COLO668 (cell line): Measurements from ENCODE around the gene RALGAPA1.
"Not testable (repeated sequence)": the region's sequence is repeated elsewhere in the genome, so short reads cannot be mapped to it uniquely, and the experiment has no call there.

Source experiments
- DNase-seq: peaks from one replicate; lab custom pipeline; 2025; ENCODE audit not compliant: unreplicated experiment; lab: John Stamatoyannopoulos, UW

RALGAPA1 gene

DNA sequence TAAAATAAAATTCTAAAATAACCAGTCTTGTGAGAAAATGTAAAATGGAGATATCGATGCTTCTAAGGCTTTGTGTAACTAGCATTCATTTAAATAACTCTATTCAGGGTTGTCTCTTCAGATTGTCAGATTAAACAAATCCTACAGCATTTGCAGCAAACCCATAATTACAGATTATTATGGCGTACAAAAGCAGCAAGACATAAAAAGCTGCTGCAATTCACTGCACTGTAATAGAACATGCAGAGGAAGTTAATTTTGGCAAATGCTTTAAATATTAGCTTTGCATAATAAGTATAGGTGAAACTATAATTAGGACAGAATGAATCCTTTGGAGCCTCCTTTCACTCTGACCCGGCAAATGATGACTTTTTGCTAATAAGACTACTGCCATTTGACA is 176.8 kb downstream of the RALGAPA1 start:
- no peak for DNase-seq

DNA sequence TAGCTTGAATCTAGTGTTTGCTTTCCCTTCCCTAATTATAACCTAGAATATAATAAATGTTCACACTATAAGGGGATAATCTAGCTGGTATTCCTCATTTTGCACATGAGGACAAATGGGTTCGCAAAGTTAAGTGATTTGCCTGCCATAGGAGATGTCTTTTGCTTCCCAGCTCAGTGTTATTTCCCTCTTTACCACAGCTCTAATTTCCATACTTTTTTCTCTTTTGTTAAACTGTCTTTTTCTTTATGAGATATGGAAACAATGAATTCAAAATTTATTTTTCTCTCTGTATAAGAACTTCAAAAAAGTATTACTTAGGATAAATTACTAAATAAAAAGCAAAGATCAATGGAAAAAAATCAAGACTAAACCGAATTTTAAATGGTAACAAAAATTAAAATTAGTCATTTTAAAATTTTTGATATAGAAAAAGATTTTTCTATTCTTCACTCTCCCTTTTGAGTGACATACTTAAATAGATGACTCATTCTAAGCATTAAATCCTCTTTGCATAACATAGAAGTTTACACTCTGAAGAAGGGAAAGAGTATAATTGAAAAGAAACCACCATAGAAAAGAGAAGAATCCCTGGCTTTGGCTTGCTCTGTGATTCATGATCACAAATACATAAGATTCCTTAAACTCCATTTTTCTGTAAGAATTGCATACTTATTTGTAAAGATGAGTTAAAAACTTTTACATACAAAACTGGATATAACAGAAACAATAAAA is 177.9 kb downstream of the RALGAPA1 start:
- DNase-seq: no peak

DNA sequence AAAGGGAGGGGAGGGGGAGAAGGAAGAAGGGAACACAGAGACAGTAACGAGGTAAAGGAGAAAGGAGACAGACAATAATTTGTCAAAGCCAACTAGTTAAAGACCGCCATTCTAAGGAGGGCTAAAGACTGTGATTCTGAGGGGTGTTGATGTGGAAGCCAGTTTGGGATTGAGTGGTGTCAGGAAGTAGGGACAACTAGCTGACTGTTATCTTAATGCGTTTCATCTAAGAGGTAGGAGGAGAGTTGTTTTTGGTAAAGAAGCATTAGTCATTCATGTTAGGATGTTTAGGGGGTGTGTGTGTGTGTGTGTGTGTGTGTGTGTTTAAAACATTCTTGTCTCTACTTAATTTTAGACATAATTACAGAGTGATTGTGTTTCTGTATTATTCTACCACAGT is 180.1 kb downstream of the RALGAPA1 start:
- DNase-seq: no peak

DNA sequence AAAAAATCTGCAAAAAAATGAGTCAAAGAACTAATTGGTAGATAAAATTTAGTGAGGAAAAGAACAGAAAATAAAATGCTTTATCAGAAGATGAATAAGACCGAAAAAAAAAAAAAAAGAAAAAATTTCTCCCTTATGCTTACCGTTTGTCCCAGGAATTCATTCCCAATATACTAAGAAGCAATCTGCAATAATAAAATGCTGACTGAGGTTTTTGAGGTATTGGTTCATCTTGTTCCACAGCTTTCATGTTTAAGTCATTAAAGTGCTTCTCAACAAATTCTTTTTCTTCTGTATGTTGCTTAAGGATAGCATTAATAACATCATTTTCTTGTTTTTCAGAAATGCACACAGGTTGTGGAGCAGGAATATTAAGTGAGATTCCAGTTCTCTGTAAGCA is 182.1 kb downstream of the RALGAPA1 start:
- DNase-seq: not testable (repeated sequence)

DNA sequence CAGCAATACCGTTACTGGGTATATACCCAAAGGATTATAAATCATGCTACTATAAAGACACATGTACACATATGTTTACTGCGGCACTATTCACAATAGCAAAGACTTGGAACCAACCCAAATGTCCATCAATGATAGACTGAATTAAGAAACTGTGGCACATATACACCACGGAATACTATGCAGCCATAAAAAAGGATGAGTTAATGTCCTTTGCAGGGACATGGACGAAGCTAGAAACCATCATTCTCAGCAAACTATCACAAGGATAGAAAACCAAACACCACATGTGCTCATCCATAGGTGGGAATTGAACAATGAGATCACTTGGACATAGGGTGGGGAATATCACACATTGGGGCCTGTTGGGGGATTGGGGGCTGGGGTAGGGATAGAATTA is 187.1 kb downstream of the RALGAPA1 start:
- DNase-seq: not testable (repeated sequence)

DNA sequence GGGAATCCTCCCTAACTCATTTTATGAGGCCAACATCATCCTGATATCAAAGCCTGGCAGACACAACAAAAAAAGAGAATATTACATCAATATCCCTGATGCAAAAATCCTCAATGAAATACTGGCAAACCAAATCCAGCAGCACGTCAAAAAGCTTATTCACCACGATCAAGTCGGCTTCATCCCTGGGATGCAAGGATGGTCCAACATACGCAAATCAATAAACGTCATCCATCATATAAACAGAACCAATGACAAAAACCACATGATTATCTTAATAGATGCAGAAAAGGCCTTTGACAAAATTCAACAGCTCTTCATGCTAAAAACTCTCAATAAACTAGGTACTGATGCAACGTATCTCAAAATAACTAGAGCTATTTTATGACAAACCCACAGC is 189.1 kb downstream of the RALGAPA1 start:
- not testable (repeated sequence) for DNase-seq

DNA sequence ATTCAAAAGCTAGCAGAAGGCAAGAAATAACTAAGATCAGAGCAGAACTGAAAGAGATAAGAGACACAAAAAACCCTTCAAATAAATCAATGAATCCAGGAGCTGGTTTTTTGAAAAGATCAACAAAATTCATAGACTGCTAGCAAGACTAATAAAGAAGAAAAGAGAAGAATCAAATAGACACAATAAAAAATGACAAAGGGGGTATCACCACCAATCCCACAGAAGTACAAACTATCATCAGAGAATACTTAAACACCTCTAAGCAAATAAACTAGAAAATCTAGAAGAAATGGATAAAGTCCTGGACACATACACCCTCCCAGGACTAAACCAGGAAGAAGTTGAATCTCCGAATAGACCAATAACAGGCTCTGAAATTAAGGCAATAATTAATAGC is 189.6 kb downstream of the RALGAPA1 start:
- DNase-seq: not testable (repeated sequence)

DNA sequence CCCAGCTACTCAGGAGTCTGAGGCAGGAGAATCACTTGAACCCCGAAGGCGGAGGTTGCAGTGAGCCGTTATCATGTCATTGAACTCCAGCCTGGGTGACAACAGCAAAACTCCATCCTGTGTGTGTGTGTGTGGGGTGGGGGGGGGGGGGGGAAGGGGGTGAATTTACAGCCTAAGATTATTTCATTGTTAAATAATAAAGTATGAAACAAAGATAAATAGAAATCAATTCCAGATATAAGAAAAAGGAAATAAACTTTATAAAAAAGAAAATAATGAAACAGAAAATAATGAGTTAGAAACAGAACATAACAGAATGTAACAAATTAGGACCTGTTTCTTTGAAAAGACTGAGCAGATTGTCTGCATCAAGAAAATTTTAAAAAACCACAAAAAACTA is 191.6 kb downstream of the RALGAPA1 start:
- DNase-seq: no peak

DNA sequence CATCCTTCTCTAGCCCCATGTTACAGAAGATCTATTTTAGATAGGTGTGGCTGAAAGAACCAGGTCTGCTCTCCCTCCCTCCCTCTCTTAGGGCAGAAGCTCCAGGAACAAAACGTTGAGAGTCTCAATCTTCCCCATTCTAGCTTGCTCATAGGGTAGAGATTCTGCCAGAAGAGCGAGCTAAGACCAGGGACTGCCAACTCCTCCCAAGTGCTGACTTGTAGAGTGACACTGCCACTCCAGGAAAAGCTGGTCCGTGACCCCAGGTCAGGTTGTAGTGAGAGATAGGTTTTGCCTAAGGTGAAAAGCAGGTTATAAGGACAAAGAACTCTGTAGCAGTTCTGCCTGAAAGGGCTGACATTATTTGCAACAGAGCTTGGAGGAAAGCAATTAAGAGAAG is 201.7 kb downstream of the RALGAPA1 start:
- no peak for DNase-seq

DNA sequence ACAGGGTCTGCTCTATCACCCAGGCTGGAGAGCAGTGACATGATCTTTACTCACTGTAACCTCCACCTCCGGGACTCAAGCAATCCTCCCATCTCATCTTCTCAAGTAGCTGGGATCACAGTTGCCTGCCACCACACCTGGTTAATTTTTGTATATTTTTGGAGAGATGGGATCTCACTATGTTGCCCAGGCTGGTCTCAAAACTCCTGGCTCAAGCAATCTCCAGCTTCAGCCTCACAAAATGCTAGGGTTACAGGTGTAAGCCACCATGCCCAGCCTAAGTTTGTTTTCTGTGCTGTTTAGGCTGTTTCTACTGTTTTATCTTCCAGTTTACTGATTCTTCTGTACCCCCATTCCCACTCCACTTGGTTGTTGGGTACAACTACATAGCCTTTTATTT is 208.8 kb downstream of the RALGAPA1 start:
- DNase-seq: no peak

DNA sequence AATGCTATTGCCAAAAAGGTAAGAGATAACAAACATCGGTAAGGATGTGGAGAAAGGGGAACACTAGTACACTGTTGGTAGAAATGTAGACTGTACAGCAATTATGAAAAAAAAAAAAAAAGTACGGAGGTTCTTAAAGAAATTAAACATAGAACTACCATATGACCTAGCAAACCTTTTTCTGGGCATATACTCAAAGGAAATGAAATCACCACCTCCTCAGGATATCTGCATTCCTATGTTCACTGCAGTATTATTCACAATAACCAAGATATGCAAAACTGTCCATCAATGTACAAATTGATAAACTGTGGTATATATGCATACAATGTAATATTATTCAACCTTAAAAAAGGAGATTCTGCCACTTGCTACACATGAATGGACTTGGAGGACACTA is 214.5 kb downstream of the RALGAPA1 start:
- no peak for DNase-seq

DNA sequence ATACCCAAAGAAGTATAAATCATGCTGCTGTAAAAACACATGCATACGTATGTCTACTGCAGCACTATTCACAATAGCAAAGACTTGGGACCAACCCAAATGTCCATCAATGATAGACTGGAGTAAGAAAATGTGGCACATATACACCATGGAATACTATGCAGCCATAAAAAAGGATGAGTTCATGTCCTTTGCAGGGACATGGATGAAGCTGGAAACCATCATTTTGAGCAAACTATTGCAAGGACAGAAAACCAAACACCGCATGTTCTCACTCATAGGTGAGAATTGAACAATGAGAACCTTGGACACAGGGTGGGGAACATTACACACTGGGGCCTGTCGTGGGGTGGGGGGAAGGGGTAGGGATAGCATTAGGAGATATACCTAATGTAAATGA is 221.7 kb downstream of the RALGAPA1 start:
- DNase-seq: not testable (repeated sequence)

DNA sequence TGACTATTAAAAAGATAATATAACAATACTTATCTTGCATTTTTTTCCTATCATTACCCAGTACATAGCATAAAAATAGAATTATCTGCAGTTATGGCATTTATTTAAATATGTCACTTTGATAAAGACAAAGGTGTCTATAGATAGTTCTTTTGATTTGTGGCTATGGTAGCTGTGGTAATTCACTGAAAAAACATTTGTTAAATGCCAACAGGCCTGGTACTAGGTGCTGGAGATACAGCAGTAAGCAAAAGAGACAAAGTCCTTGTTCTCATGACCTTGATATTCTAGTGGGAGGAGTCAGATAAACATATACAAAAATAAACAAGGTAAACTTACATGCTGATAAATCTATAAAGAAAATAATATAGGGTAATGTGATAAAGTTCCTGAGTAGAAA is 230.5 kb downstream of the RALGAPA1 start:
- no peak for DNase-seq

DNA sequence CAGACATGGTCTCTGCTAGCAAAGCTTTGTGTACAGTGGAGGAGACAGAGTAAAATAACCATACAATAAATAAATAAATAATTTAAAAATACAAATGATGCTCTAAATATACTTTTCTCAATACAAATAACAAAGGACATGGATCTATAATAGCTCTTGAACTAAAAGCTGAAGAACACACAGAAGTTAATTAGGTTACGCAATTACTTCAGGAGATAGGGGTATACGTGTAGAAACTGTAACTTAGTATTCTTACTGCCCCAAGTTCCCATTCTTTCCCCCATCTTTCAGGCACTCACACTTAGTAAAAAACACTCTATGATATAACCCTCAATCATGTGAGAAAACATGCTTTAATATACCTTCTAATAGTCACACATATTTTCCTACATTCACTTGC is 231.0 kb downstream of the RALGAPA1 start:
- DNase-seq: no peak

DNA sequence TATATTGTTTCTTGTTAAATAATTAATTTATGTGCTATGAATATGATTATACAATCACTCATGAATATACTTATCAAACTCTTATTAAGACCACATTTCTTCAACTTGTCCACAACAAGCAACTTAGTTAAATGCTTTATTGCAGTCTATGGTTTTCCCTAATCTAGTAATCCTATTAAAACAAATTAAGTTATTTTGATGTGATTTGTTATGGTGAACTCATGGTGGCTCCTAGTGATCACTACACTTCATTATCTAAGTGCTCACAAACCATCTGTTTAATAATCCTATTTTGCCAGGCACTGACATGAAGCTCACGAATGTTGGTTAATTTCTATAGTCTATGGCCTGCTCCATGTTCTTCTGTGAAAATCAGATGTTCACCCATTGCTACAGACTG is 232.2 kb downstream of the RALGAPA1 start:
- DNase-seq: no peak

DNA sequence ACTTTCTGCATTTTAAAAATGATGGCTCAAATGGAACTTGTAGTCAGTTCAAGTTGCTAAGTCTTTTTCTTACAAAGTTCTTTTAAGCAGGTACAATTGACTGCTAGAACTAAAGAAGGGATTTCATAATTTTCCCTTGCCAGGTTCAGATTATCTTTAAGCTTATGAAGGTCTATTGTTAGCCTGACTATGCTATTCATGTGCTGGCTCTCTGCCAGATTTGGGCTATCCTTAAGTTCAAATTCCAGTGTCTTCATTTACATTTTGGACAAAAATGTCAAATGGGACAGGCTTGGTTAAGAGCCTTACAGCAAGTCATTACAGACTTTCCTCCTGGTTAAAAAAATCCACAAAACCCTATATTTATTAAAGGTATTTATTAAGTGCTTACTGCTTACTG is 232.8 kb downstream of the RALGAPA1 start:
- DNase-seq: no peak

DNA sequence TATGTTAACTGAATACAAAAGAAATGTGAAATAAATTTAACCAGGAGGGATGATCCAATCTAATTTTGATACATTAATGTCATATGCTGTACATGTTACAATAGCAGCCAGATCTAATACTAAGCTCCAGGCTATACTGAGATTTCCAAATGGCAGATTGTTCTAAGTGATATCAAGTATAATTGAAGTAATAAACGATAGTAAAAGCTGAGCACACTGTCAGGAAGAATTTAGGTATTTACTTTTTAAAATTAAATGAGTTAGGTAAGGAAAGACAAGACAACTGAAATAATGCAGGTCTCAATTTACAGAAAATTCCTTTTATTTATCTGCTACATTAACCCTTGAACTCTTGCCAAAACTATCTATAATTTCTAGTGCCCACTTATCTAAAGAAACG is 235.2 kb downstream of the RALGAPA1 start:
- no peak for DNase-seq

DNA sequence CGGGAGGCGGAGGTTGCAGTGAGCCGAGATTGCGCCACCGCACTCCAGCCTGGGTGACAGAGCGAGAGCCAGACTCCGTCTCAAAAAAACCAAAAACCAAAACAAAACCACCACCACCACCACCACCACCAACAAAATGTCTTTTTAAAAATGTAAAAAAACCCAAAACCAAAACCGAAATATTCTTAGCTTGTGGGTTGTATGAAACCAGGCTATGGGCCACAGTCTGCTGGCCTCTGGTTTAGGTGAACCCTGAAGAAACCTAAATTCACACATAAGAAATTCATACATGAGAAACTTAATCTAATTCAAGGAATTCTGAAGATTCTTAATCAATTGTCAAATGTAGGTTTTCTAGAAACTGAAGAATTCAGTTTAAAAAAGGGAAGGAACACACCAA is 237.5 kb downstream of the RALGAPA1 start:
- DNase-seq: no peak

DNA sequence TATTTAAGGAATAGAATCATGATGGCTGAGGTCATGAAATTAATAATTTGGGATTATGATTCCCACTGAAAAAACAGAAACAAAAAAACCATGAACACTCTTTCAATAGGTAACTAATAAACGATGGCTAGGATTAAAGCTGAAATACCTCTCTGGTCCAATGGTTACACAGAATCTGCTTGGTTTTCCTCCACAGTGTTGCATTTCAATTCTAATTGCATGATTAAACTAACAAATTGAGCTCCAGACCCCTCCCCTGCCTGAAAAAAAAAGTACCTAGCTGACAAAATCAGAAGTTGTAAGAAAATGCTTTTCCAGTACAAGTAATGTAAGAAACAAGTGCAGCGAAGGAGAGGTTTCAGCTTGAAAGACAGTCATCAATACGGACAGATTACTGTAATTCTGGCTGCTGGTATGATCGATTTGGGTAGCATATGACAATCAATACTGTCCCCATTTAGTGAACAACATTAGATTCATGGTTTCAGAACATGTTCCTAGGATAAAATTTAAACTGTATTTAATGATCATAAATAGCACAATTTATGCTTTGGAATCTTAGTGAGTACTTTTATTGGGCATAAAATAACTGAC is 243.1 kb downstream of the RALGAPA1 start:
- DNase-seq: no peak

DNA sequence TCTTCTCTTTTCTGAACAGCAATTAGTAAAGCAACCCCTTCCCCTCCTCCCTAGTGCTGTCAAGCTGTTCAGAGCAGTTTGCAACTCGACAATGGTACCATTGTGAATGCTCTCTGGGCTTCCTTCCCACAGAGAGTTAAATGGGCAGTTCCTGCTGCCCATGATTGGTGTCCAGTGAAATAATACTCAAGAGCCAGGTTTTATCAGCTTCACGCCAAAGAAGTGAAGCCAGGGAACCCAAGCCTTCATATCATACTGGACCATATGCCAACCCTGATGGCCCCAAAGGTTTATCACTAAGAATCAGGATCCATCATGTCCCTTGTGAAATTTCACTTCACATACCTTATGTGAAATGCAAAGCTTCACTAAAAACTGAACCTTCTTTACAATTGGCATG is 250.4 kb downstream of the RALGAPA1 start:
- DNase-seq: no peak

DNA sequence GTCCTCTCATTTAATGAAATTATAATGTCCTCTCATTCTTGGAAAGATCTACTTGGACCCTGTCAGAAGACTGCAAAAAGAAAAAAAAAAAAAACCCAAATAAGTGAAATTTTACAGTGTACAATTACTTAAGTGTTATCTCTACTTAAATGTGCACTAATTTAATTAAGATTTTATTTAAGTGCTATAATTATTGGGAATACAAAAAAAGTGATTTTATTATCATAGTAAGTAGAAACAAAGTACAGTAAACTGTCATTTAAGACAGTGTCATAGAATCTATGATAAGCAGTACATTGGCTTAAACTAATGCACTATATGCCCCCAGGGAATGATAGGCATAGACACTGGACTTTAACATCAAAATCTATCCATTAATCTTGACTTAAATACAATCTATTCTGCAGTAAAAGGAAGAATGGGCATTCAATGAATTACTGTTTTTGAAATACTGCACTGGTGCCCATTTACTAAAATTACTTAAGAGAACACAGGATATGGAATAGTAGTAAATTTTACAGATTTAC is 251.8 kb downstream of the RALGAPA1 start:
- DNase-seq: no peak

DNA sequence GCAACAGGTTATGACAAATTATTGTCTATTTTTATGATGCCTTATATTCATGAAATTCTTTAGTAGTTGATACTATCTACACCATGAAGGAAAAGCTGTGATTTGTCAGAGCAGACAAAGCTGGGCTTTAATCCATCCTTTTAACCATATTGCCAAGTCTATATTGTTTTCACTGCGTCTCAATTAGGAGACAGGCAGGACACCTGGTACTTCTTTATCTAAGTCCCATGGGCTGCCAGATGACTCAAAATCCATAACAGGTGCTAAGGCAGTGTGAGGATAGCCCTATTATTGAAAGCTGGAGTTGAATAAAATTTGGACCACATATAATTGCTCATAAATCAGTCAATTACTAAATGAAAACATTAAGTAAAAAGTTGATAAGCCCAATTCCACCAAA is 252.5 kb downstream of the RALGAPA1 start:
- no peak for DNase-seq

DNA sequence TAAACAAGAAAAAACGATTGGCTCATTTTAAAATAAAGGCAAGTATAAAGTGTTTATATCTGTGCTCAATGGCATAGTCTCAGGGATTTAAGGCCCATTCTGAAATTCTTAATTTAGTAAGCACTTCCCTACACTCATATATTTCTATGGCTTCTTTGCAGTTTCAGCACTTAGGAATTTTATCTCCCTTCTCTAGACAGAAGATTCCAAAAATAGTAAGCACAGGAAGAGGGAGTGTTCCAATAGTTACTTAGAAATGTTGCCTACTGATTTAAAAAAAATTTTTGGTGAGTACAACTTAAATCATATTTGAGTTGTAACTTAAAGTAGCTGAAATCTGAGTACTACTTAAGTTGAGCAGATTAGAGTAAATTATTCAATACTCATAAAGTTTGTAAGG is 255.3 kb downstream of the RALGAPA1 start:
- no peak for DNase-seq
